Osteoblast (primary cell): ENCODE measurements around the gene ZNRD2. TPM values are rescaled to one million over a fixed set of nuclear protein-coding genes. Genes with fewer than 3 reads are reported as not detected.

Experiments used
- DNase-seq: peaks from one replicate; pipeline ENCODE4 v3.0.0; 2011; ENCODE audit warnings: low spot score, mixed read lengths; ENCODE audit not compliant: insufficient read length; ENCODE audit errors: missing footprints
- H2AFZ ChIP-seq: 2 replicates; pipeline ENCODE4 v1.6.0; 2011; ENCODE audit warnings: mild to moderate bottlenecking, low read length
- H3K27ac ChIP-seq: 2 replicates; pipeline ENCODE4 v1.5.1; 2011; ENCODE audit warnings: mild to moderate bottlenecking, low read depth, low read length, moderate library complexity
- H3K27me3 ChIP-seq: 2 replicates; pipeline ENCODE4 v1.6.0; 2012; ENCODE audit warnings: mild to moderate bottlenecking, control low read depth, inconsistent platforms, low read length, moderate library complexity; ENCODE audit not compliant: insufficient read depth
- H3K36me3 ChIP-seq: 2 replicates; pipeline ENCODE4 v1.5.1; 2011; ENCODE audit warnings: mild to moderate bottlenecking, low read length, control low read depth, moderate library complexity; ENCODE audit not compliant: insufficient read depth
- H3K4me1 ChIP-seq: 2 replicates; pipeline ENCODE4 v1.5.1; 2011; ENCODE audit warnings: mild to moderate bottlenecking, low read length, control low read depth, moderate library complexity; ENCODE audit not compliant: insufficient read depth
- H3K4me2 ChIP-seq: 2 replicates; pipeline ENCODE4 v1.6.0; 2011; ENCODE audit warnings: mild to moderate bottlenecking, low read length; ENCODE audit not compliant: insufficient read depth
- H3K4me3 ChIP-seq: fragments of 200-600 bp; sonication (generic); 3 replicates; pipeline ENCODE4 v1.5.1; 2012; ENCODE audit warnings: mild to moderate bottlenecking, low read length, inconsistent platforms; ENCODE audit not compliant: insufficient read depth
- H3K79me2 ChIP-seq: 2 replicates; pipeline ENCODE4 v1.6.0; 2012; ENCODE audit warnings: mild to moderate bottlenecking, low read length, control low read depth, inconsistent platforms; ENCODE audit not compliant: insufficient read depth
- H3K9me3 ChIP-seq: 2 replicates; pipeline ENCODE4 v1.5.1; 2011; ENCODE audit warnings: low read depth, low read length, control low read depth
- H4K20me1 ChIP-seq: 2 replicates; pipeline ENCODE4 v1.6.0; 2012; ENCODE audit warnings: mild to moderate bottlenecking, low read length, control low read depth; ENCODE audit not compliant: insufficient read depth
- CTCF ChIP-seq: IDR thresholded peaks from 2 replicates; pipeline ENCODE4 v1.5.1; 2011; ENCODE audit warnings: mild to moderate bottlenecking, low read depth, low read length, moderate library complexity; ENCODE audit errors: extremely low read depth
- total RNA-seq: library from RNA; depleted of rRNA; stranded (reverse); fragments of >200 nt; gene quantifications from 2 replicates; pipeline ENCODE4 v1.2.3, GENCODE V29; 2012

The ZNRD2 gene
- total RNA-seq, 1 donor, result 42.3 TPM

GRCh38 chr11:65575568-65576231, 5.4 kb downstream of the ZNRD2 start, which contains the start of gene EHBP1L1:
Gene EHBP1L1, plus strand, starts transcription at chr11:65576053. Its CDS starts 250 bp downstream, at chr11:65576303.
- TF ChIP-seq CTCF, result no peak
- H3K9me3 ChIP-seq, result no peaks in the 10 kb centered on the region
- H3K4me3 ChIP-seq, result peak within 1 kb of the TSS; percentile 77
- H3K79me2 ChIP-seq, result peaks cover 61% of the 10 kb centered on the region
- peak within 1 kb of the TSS; percentile 81 for H3K27ac ChIP-seq
- H4K20me1 ChIP-seq, result peaks cover 34% of the 10 kb centered on the region
- H3K4me2 ChIP-seq, result peak within 1 kb of the TSS; percentile 91
- peak; percentile 98 for DNase-seq
- H2AFZ ChIP-seq, result no peak within 1 kb of the TSS
- H3K27me3 ChIP-seq, result no peaks in the 10 kb centered on the region
- H3K4me1 ChIP-seq, result peaks cover 55% of the 10 kb centered on the region
- H3K36me3 ChIP-seq, result peaks cover 23% of the 10 kb centered on the region

- H3K9me3 ChIP-seq, result no peaks in the 10 kb centered on the region
- H4K20me1 ChIP-seq, result peaks cover 32% of the 10 kb centered on the region
- peak overlapping the region; percentile 77 for H3K4me3 ChIP-seq
- peak overlapping the region; percentile 91 for H3K4me2 ChIP-seq
- H3K4me1 ChIP-seq, result peaks cover 48% of the 10 kb centered on the region
- H3K27ac ChIP-seq, result peak overlapping the region; percentile 81
- DNase-seq, result peak; percentile 94
- no peaks in the 10 kb centered on the region for H3K27me3 ChIP-seq
- peaks cover 54% of the 10 kb centered on the region for H3K79me2 ChIP-seq
- no peak for TF ChIP-seq CTCF
- H2AFZ ChIP-seq, result no peak overlapping the region
- peaks cover 29% of the 10 kb centered on the region for H3K36me3 ChIP-seq
These were observed 6.1 kb downstream of the ZNRD2 start for GRCh38 chr11:65576232-65576866.

GRCh38 chr11:65576867-65577755, 6.8 kb downstream of the ZNRD2 start:
- Histone ChIP-seq H3K4me2 (peak overlapping the region; percentile 91), H4K20me1 (peaks cover 29% of the 10 kb centered on the region), H3K4me3 (peak overlapping the region; percentile 77), H3K27ac (peak overlapping the region; percentile 81), H3K9me3 (no peaks in the 10 kb centered on the region), H2AFZ (no peak overlapping the region), H3K4me1 (peaks cover 40% of the 10 kb centered on the region), H3K79me2 (peaks cover 46% of the 10 kb centered on the region), H3K36me3 (peaks cover 36% of the 10 kb centered on the region), H3K27me3 (no peaks in the 10 kb centered on the region)
- TF ChIP-seq CTCF, result no peak
- peak; percentile 100 for DNase-seq

- Histone ChIP-seq H2AFZ (no peak overlapping the region), H3K4me3 (peak overlapping the region; percentile 77), H4K20me1 (peaks cover 29% of the 10 kb centered on the region), H3K27me3 (no peaks in the 10 kb centered on the region), H3K27ac (peak overlapping the region; percentile 81), H3K4me2 (peak overlapping the region; percentile 91), H3K79me2 (peaks cover 44% of the 10 kb centered on the region), H3K9me3 (no peaks in the 10 kb centered on the region), H3K36me3 (peaks cover 40% of the 10 kb centered on the region), H3K4me1 (peaks cover 40% of the 10 kb centered on the region)
- DNase-seq, result peak; percentile 94
- no peak for TF ChIP-seq CTCF
These were observed 7.5 kb downstream of the ZNRD2 start for GRCh38 chr11:65577756-65578109.
